HG03103 (cell line): ENCODE data around the gene FAM136A.
A peak's percentile ranks its signal among the peaks of the same experiment; 100 is the strongest.
"Not testable (repeated sequence)": the region's sequence is repeated elsewhere in the genome, so short reads cannot be mapped to it uniquely, and the experiment has no call there.

ENCODE experiments used
- ATAC-seq: cut with Tn5 transposase; IDR thresholded peaks from one replicate; pipeline ENCODE4 v1.9.1; 2021; ENCODE audit warnings: low read depth; ENCODE audit not compliant: unreplicated experiment

The FAM136A gene

GRCh38 chr2:70300771-70301343 lies 1.0 kb downstream of the FAM136A start:
- ATAC-seq: no peak

- not testable (repeated sequence) for ATAC-seq
Measured at GRCh38 chr2:70297828-70298227, 4.0 kb downstream of the FAM136A start.

- ATAC-seq: no peak
Measured at GRCh38 chr2:70283500-70284191, 18.2 kb downstream of the FAM136A start.

- ATAC-seq: no peak
Measured at GRCh38 chr2:70282439-70282838, 19.4 kb downstream of the FAM136A start.

GRCh38 chr2:70280242-70280798 lies 21.5 kb downstream of the FAM136A start:
- ATAC-seq: no peak

GRCh38 chr2:70270323-70270722 lies 31.5 kb downstream of the FAM136A start:
- ATAC-seq: no peak

- not testable (repeated sequence) for ATAC-seq
Measured at GRCh38 chr2:70269422-70270302, 32.2 kb downstream of the FAM136A start.

- not testable (repeated sequence) for ATAC-seq
Measured at GRCh38 chr2:70266925-70267324, 34.9 kb downstream of the FAM136A start.

GRCh38 chr2:70261501-70261900 lies 40.4 kb downstream of the FAM136A start:
- ATAC-seq: no peak

- ATAC-seq: no peak
Measured at GRCh38 chr2:70258532-70258875, 43.4 kb downstream of the FAM136A start.

- ATAC-seq: no peak
Measured at GRCh38 chr2:70255637-70256314, 46.1 kb downstream of the FAM136A start.

GRCh38 chr2:70250434-70250833 lies 51.4 kb downstream of the FAM136A start:
- ATAC-seq: no peak

GRCh38 chr2:70248181-70248847 lies 53.6 kb downstream of the FAM136A start, which contains the start of gene TIA1:
Gene TIA1, minus strand, starts transcription at chr2:70248628. Its CDS starts 198 bp downstream, at chr2:70248430.
- peak; percentile 93 for ATAC-seq

GRCh38 chr2:70247364-70248180 lies 54.3 kb downstream of the FAM136A start:
- no peak for ATAC-seq
